ENCODE data around the gene TMEM273. TPM values are rescaled to one million over a fixed set of nuclear protein-coding genes. Genes with fewer than 3 reads are reported as not detected.

TMEM273 gene
- total RNA-seq, 1 donor from 2014 or later = 11.1 TPM

Other genes starting within 250 kb of the TMEM273 start
- gene LRRC18, start 248.6 kb downstream of the TMEM273 start, total RNA-seq = not detected in 2 replicates
- 0.07 and 0.10 TPM in 2 replicates for gene VSTM4, start 72.9 kb downstream of the TMEM273 start, total RNA-seq
- gene FAM170B, start 54.4 kb downstream of the TMEM273 start, total RNA-seq = not detected in 2 replicates
- not detected in 2 replicates for gene C10orf71, start 110.8 kb upstream of the TMEM273 start, total RNA-seq
- not detected in 2 replicates for gene DRGX, start 207.7 kb upstream of the TMEM273 start, total RNA-seq

All from T-helper 1 cell treated with Interleukin-12 subunit alpha and Interleukin-12 subunit beta and Interleukin-4 antibody, amounts not matched to agents 30 ng/mL and 1 ng/mL, for 36 hours (primary cell).